ACC112 (cell line): Measurements from ENCODE around the gene SAFB.
"Not testable (repeated sequence)": the region's sequence is repeated elsewhere in the genome, so short reads cannot be mapped to it uniquely, and the experiment has no call there.

Experiments
- H2AFZ ChIP-seq: fragments of 200-600 bp; sonication (generic); one replicate; pipeline ENCODE4 v1.6.0; 2017; ENCODE audit warnings: antibody characterized with exemption, low read length; ENCODE audit not compliant: unreplicated experiment
- H3K27ac ChIP-seq: fragments of 200-600 bp; sonication (generic); 2 replicates; pipeline ENCODE4 v1.5.1; 2014; ENCODE audit warnings: low read depth, mild to moderate bottlenecking, antibody characterized with exemption, low read length, moderate library complexity
- H3K27me3 ChIP-seq: fragments of 200-600 bp; sonication (generic); 2 replicates; pipeline ENCODE4 v1.6.1; 2014; ENCODE audit warnings: mild to moderate bottlenecking, antibody characterized with exemption, low read length, moderate library complexity, mixed read lengths; ENCODE audit not compliant: insufficient read depth
- H3K36me3 ChIP-seq: fragments of 200-600 bp; sonication (generic); 2 replicates; pipeline ENCODE4 v1.6.1; 2016; ENCODE audit warnings: mild to moderate bottlenecking, antibody characterized with exemption, low read length, moderate library complexity, mixed read lengths; ENCODE audit not compliant: insufficient read depth
- H3K4me1 ChIP-seq: fragments of 200-600 bp; sonication (generic); one replicate; pipeline ENCODE4 v1.6.1; 2016; ENCODE audit warnings: low read length, mixed read lengths; ENCODE audit not compliant: insufficient read depth, unreplicated experiment, control insufficient read depth
- H3K4me3 ChIP-seq: fragments of 200-600 bp; sonication (generic); 2 replicates; pipeline ENCODE4 v1.5.1; 2014; ENCODE audit warnings: mild to moderate bottlenecking, low read depth, low read length
- H3K79me2 ChIP-seq: fragments of 200-600 bp; sonication (generic); one replicate; pipeline ENCODE4 v1.6.0; 2016; ENCODE audit warnings: low read length; ENCODE audit not compliant: control insufficient read depth, unreplicated experiment, insufficient read depth

Gene SAFB

GRCh38 chr19:5686326-5686646, 63.4 kb downstream of the SAFB start:
- Histone ChIP-seq H3K27ac (no peak overlapping the region), H3K79me2 (peaks cover 12% of the 10 kb centered on the region), H3K27me3 (no peaks in the 10 kb centered on the region), H3K4me1 (no peaks in the 10 kb centered on the region), H3K36me3 (no peaks in the 10 kb centered on the region), H3K4me3 (peak overlapping the region; percentile 81; the same call in 1 of the 2 replicates), H2AFZ (no peak overlapping the region)

- Histone ChIP-seq H3K4me1 (peaks cover 1% of the 10 kb centered on the region), H3K27ac (no peak overlapping the region), H2AFZ (peak overlapping the region; percentile 81), H3K79me2 (peaks cover 17% of the 10 kb centered on the region), H3K4me3 (peak overlapping the region; percentile 81), H3K27me3 (no peaks in the 10 kb centered on the region), H3K36me3 (no peaks in the 10 kb centered on the region)
These were observed 63.9 kb downstream of the SAFB start for GRCh38 chr19:5686647-5687359.

GRCh38 chr19:5687360-5688198, 64.7 kb downstream of the SAFB start:
- Histone ChIP-seq H3K36me3 (no peaks in the 10 kb centered on the region), H2AFZ (peak overlapping the region; percentile 60), H3K4me1 (peaks cover 5% of the 10 kb centered on the region), H3K79me2 (peaks cover 24% of the 10 kb centered on the region), H3K4me3 (peak overlapping the region; percentile 69), H3K27me3 (no peaks in the 10 kb centered on the region), H3K27ac (no peak overlapping the region)

GRCh38 chr19:5688262-5688881, 65.5 kb downstream of the SAFB start:
- H3K27me3 ChIP-seq, H2AFZ ChIP-seq, H3K36me3 ChIP-seq, H3K4me3 ChIP-seq, H3K4me1 ChIP-seq, H3K27ac ChIP-seq: not testable (repeated sequence)
- peaks cover 32% of the 10 kb centered on the region for H3K79me2 ChIP-seq

- peak within 1 kb of the TSS; percentile 79 for H3K27ac ChIP-seq
- H3K36me3 ChIP-seq, result peaks cover 8% of the 10 kb centered on the region; the same call in 1 of the 2 replicates
- H3K4me3 ChIP-seq, result peak within 1 kb of the TSS; percentile 90
- peaks cover 5% of the 10 kb centered on the region for H3K4me1 ChIP-seq
- peaks cover 51% of the 10 kb centered on the region for H3K79me2 ChIP-seq
- no peak within 1 kb of the TSS for H2AFZ ChIP-seq
- no peaks in the 10 kb centered on the region for H3K27me3 ChIP-seq
These were observed 67.5 kb downstream of the SAFB start, which contains the start of gene RPL36 for GRCh38 chr19:5690125-5690954. Gene RPL36 (plus strand): TSS chr19:5690295. CDS start chr19:5690508, 213 bp downstream.

- Histone ChIP-seq H3K4me1 (peaks cover 5% of the 10 kb centered on the region), H3K27ac (peak overlapping the region; percentile 41), H3K79me2 (peaks cover 51% of the 10 kb centered on the region), H3K36me3 (peaks cover 8% of the 10 kb centered on the region; the same call in 1 of the 2 replicates), H2AFZ (no peak overlapping the region), H3K27me3 (no peaks in the 10 kb centered on the region), H3K4me3 (peak overlapping the region; percentile 90)
These were observed 68.3 kb downstream of the SAFB start for GRCh38 chr19:5690955-5691821.

GRCh38 chr19:5691822-5692722, 69.2 kb downstream of the SAFB start:
- Histone ChIP-seq H3K4me1 (peaks cover 5% of the 10 kb centered on the region), H3K36me3 (peaks cover 8% of the 10 kb centered on the region; the same call in 1 of the 2 replicates), H3K27ac (no peak overlapping the region; the same call in 1 of the 2 replicates), H3K79me2 (peaks cover 51% of the 10 kb centered on the region), H3K27me3 (no peaks in the 10 kb centered on the region), H3K4me3 (peak overlapping the region; percentile 90), H2AFZ (no peak overlapping the region)

GRCh38 chr19:5692723-5693194, 69.9 kb downstream of the SAFB start:
- peaks cover 51% of the 10 kb centered on the region for H3K79me2 ChIP-seq
- peaks cover 5% of the 10 kb centered on the region for H3K4me1 ChIP-seq
- peaks cover 8% of the 10 kb centered on the region; the same call in 1 of the 2 replicates for H3K36me3 ChIP-seq
- no peak overlapping the region for H2AFZ ChIP-seq
- no peak overlapping the region for H3K27ac ChIP-seq
- no peak overlapping the region for H3K4me3 ChIP-seq
- H3K27me3 ChIP-seq, result no peaks in the 10 kb centered on the region
